Panc1 (cell line): ENCODE measurements around the gene PIM2. TPM values are rescaled to one million over a fixed set of nuclear protein-coding genes. Genes with fewer than 3 reads are reported as not detected.

ENCODE experiments used
- ATAC-seq: fragments of 200-7000 bp; cut with Tn5 transposase; 2 replicates; pipeline ENCODE4 v1.9.1; 2020; ENCODE audit warnings: mild to moderate bottlenecking, moderate library complexity
- BruUV-seq: library from RNA; stranded (reverse); fragments of 400-500 nt; replicated peaks from 2 replicates; lab custom pipeline; 2021; lab: Mats Ljungman, UMichigan
- CTCF ChIA-PET: fragments of 300-600 bp; sonication (Branson Sonifier 250); formaldehyde crosslinking; loops from one replicate; lab custom pipeline; 2022; ENCODE audit warnings: antibody characterized with exemption; lab: Charles Lee
- POLR2A ChIA-PET: fragments of 300-600 bp; sonication (Branson Sonifier 250); formaldehyde crosslinking; loops from one replicate; lab custom pipeline; 2022; ENCODE audit warnings: antibody characterized with exemption; lab: Charles Lee
- DNase-seq: peaks from one replicate; pipeline ENCODE4 v3.0.0-alpha.2; 2010; ENCODE audit warnings: low read depth, low spot score
- H3K27ac ChIP-seq: 2 replicates; pipeline ENCODE4 v1.5.1; 2011; ENCODE audit warnings: mild to moderate bottlenecking, low read length, inconsistent platforms
- H3K27me3 ChIP-seq: fragments of 200-500 bp; sonication (Bioruptor generic); 2 replicates; pipeline ENCODE4 v1.6.0; 2014; ENCODE audit warnings: low read length, inconsistent platforms; ENCODE audit not compliant: control insufficient read depth, insufficient read depth
- H3K36me3 ChIP-seq: fragments of 200-500 bp; sonication (Bioruptor generic); 2 replicates; pipeline ENCODE4 v1.5.1; 2014; ENCODE audit warnings: inconsistent platforms, mild to moderate bottlenecking, low read length, moderate library complexity; ENCODE audit not compliant: control insufficient read depth, insufficient read depth
- H3K4me1 ChIP-seq: 2 replicates; pipeline ENCODE4 v1.5.1; 2011; ENCODE audit warnings: inconsistent platforms, mild to moderate bottlenecking, low read length, moderate library complexity; ENCODE audit not compliant: control insufficient read depth, insufficient read depth
- H3K4me3 ChIP-seq, 2 experiments: 2 replicates each; pipeline ENCODE4 v1.5.1; 2011 to 2012; ENCODE audit warnings: low read depth in 2 of 2, low read length in 2 of 2, mild to moderate bottlenecking in 2 of 2, inconsistent platforms in 1 of 2, moderate library complexity in 1 of 2
- H3K9me3 ChIP-seq: fragments of 200-500 bp; sonication (Bioruptor generic); 2 replicates; pipeline ENCODE4 v1.5.1; 2014; ENCODE audit warnings: low read depth, mild to moderate bottlenecking, inconsistent platforms, low read length, moderate library complexity; ENCODE audit not compliant: control insufficient read depth, insufficient read depth
- POLR2AphosphoS5 ChIP-seq: IDR thresholded peaks from 2 replicates; pipeline ENCODE4 v1.6.1; 2012; ENCODE audit warnings: mild to moderate bottlenecking, low read depth, low read length, moderate library complexity
- SIN3A ChIP-seq: IDR thresholded peaks from 2 replicates; pipeline ENCODE4 v1.6.1; 2012; ENCODE audit warnings: low read depth, mild to moderate bottlenecking, low read length, moderate library complexity, borderline replicate concordance; ENCODE audit not compliant: insufficient read depth
- TCF7L2 ChIP-seq: IDR thresholded peaks from 2 replicates; pipeline ENCODE4 v1.6.1; 2011; ENCODE audit warnings: mild to moderate bottlenecking, low read depth, low read length, inconsistent platforms
- in situ Hi-C: cut with HindIII; loops from 2 replicates; pipeline ENCODE4 v1.10.0; 2016; ENCODE audit warnings: low sequenced_read_pairs, low pct_unique_long_range_greater_than_20kb
- intact Hi-C: fragments of 100-400 bp; cut with micrococcal nuclease; formaldehyde crosslinking; loops from one replicate; pipeline ENCODE4 v1.10.0; 2022; ENCODE audit not compliant: unreplicated experiment
- total RNA-seq: library from RNA; stranded (reverse); gene quantifications from one replicate; pipeline ENCODE4 v1.2.1, GENCODE V29; 2021; ENCODE audit not compliant: unreplicated experiment
- TF ChIP-seq, protein P1 (sequence below): fragments of 450-650 bp; IDR thresholded peaks from 2 replicates; pipeline ENCODE4 v1.5.1; 2017; ENCODE audit warnings: mild to moderate bottlenecking
- TF ChIP-seq, protein P2 (sequence below), 2 experiments: IDR thresholded peaks; 2 replicates each; pipeline ENCODE4 v1.6.1; 2011 to 2012; ENCODE audit warnings: low read depth in 2 of 2, control low read depth in 1 of 2, low read length in 1 of 2, mild to moderate bottlenecking in 1 of 2, moderate library complexity in 1 of 2; ENCODE audit not compliant: insufficient read depth in 1 of 2

Gene PIM2
- total RNA-seq, 1 experiment from 2014 or later: 52.6 TPM

GRCh38 chrX:48961585-48962091, 42.8 kb upstream of the PIM2 start:
- no peak overlapping the region for H3K27ac ChIP-seq
- DNase-seq: no peak
- H3K27me3 ChIP-seq: no peaks in the 10 kb centered on the region
- TF ChIP-seq, protein P1, sequence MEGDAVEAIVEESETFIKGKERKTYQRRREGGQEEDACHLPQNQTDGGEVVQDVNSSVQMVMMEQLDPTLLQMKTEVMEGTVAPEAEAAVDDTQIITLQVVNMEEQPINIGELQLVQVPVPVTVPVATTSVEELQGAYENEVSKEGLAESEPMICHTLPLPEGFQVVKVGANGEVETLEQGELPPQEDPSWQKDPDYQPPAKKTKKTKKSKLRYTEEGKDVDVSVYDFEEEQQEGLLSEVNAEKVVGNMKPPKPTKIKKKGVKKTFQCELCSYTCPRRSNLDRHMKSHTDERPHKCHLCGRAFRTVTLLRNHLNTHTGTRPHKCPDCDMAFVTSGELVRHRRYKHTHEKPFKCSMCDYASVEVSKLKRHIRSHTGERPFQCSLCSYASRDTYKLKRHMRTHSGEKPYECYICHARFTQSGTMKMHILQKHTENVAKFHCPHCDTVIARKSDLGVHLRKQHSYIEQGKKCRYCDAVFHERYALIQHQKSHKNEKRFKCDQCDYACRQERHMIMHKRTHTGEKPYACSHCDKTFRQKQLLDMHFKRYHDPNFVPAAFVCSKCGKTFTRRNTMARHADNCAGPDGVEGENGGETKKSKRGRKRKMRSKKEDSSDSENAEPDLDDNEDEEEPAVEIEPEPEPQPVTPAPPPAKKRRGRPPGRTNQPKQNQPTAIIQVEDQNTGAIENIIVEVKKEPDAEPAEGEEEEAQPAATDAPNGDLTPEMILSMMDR: no peak
- TF ChIP-seq POLR2AphosphoS5 (no peak), TCF7L2 (no peak), SIN3A (no peak)
- TF ChIP-seq, protein P2, sequence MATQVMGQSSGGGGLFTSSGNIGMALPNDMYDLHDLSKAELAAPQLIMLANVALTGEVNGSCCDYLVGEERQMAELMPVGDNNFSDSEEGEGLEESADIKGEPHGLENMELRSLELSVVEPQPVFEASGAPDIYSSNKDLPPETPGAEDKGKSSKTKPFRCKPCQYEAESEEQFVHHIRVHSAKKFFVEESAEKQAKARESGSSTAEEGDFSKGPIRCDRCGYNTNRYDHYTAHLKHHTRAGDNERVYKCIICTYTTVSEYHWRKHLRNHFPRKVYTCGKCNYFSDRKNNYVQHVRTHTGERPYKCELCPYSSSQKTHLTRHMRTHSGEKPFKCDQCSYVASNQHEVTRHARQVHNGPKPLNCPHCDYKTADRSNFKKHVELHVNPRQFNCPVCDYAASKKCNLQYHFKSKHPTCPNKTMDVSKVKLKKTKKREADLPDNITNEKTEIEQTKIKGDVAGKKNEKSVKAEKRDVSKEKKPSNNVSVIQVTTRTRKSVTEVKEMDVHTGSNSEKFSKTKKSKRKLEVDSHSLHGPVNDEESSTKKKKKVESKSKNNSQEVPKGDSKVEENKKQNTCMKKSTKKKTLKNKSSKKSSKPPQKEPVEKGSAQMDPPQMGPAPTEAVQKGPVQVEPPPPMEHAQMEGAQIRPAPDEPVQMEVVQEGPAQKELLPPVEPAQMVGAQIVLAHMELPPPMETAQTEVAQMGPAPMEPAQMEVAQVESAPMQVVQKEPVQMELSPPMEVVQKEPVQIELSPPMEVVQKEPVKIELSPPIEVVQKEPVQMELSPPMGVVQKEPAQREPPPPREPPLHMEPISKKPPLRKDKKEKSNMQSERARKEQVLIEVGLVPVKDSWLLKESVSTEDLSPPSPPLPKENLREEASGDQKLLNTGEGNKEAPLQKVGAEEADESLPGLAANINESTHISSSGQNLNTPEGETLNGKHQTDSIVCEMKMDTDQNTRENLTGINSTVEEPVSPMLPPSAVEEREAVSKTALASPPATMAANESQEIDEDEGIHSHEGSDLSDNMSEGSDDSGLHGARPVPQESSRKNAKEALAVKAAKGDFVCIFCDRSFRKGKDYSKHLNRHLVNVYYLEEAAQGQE (IDR thresholded peaks at IDR 0.05; ENCODE audit: insufficient read depth in 1 of 2, low read depth in 2 of 2, low read length in 1 of 2): no peak
- intact Hi-C loops: no loop called here
- ATAC-seq: no peak
- no peaks in the 10 kb centered on the region for H3K36me3 ChIP-seq
- no peak overlapping the region for H3K4me3 ChIP-seq
- in situ Hi-C loops: no loop called here
- no TSS peak for BruUV-seq
- CTCF ChIA-PET: interaction anchor here (0.7 kb wide), 1 partner anchor 42 kb away, joined by 3 read pairs; no protein-coding TSS in a partner anchor
- POLR2A ChIA-PET: no interaction called here
- no peaks in the 10 kb centered on the region for H3K9me3 ChIP-seq
- peaks cover 5% of the 10 kb centered on the region for H3K4me1 ChIP-seq

GRCh38 chrX:48960291-48960690, 41.5 kb upstream of the PIM2 start:
- Histone ChIP-seq H3K36me3 (no peaks in the 10 kb centered on the region), H3K4me3 (no peak overlapping the region), H3K27ac (no peak overlapping the region), H3K9me3 (no peaks in the 10 kb centered on the region), H3K4me1 (peaks cover 13% of the 10 kb centered on the region), H3K27me3 (no peaks in the 10 kb centered on the region)
- in situ Hi-C loops (no loop called here), intact Hi-C loops (no loop called here)
- ATAC-seq (no peak), DNase-seq (no peak)
- no TSS peak for BruUV-seq
- ChIA-PET CTCF (no interaction called here), POLR2A (no interaction called here)
- no peak for TF ChIP-seq SIN3A
- TF ChIP-seq, protein P2 (IDR thresholded peaks at IDR 0.05; ENCODE audit: insufficient read depth in 1 of 2, low read depth in 2 of 2, low read length in 1 of 2): no peak
- TF ChIP-seq, protein P1: no peak
- no peak for TF ChIP-seq POLR2AphosphoS5
- no peak for TF ChIP-seq TCF7L2
